SU-DHL-6 (cell line): ENCODE data around the gene NRK.

ENCODE experiments used
- CTCF ChIP-seq: fragments of 200-600 bp; sonication (generic); IDR thresholded peaks from one replicate; pipeline ENCODE4 v1.5.1; 2017; ENCODE audit warnings: antibody characterized with exemption, mild to moderate bottlenecking, low read length, moderate library complexity; ENCODE audit not compliant: insufficient read depth, poor library complexity, severe bottlenecking
- EZH2phosphoT487 ChIP-seq: fragments of 200-600 bp; sonication (generic), shearing (Covaris generic); conservative IDR thresholded peaks from 2 replicates; pipeline ENCODE4 v1.6.1; 2018; ENCODE audit warnings: mild to moderate bottlenecking, antibody characterized with exemption, low read length, moderate library complexity, mixed read lengths

- TF ChIP-seq CTCF = no peak
- no peak for TF ChIP-seq EZH2phosphoT487
Measured at GRCh38 chrX:106000203-106000602, 177.9 kb downstream of the NRK start.
